Endothelial cell (in vitro differentiated cells): Measurements from ENCODE around the gene NIT1. TPM values are rescaled to one million over a fixed set of nuclear protein-coding genes. Genes with fewer than 3 reads are reported as not detected.

Experiments used
- DNase-seq: peaks from one replicate; pipeline ENCODE4 v3.0.0; 2021; ENCODE audit warnings: low spot score
- H3K27ac Mint-ChIP-seq: one replicate; pipeline ENCODE4 v1.8.0; 2021; ENCODE audit warnings: mixed read lengths, inconsistent platforms; ENCODE audit not compliant: unreplicated experiment
- H3K27me3 Mint-ChIP-seq: one replicate; pipeline ENCODE4 v1.8.0; 2021; ENCODE audit warnings: mild to moderate bottlenecking, moderate library complexity, mixed read lengths, inconsistent platforms; ENCODE audit not compliant: unreplicated experiment
- H3K36me3 Mint-ChIP-seq: one replicate; pipeline ENCODE4 v1.8.0; 2021; ENCODE audit warnings: mild to moderate bottlenecking, low read depth, mixed read lengths, inconsistent platforms; ENCODE audit not compliant: unreplicated experiment
- H3K4me1 Mint-ChIP-seq: one replicate; pipeline ENCODE4 v1.8.0; 2021; ENCODE audit warnings: mild to moderate bottlenecking, mixed read lengths, inconsistent platforms; ENCODE audit not compliant: unreplicated experiment
- H3K4me3 Mint-ChIP-seq: one replicate; pipeline ENCODE4 v1.8.0; 2021; ENCODE audit warnings: mild to moderate bottlenecking, mixed read lengths, inconsistent platforms; ENCODE audit not compliant: unreplicated experiment
- H3K9me3 Mint-ChIP-seq: one replicate; pipeline ENCODE4 v1.8.0; 2021; ENCODE audit warnings: mixed read lengths, inconsistent platforms; ENCODE audit not compliant: unreplicated experiment
- CTCF ChIP-seq: fragments of 200-600 bp; sonication (generic); IDR thresholded peaks from one replicate; pipeline ENCODE4 v1.5.0; 2021; ENCODE audit warnings: antibody characterized with exemption; ENCODE audit not compliant: unreplicated experiment
- total RNA-seq: library from RNA; stranded (reverse); fragmentation: NEBNext Ultra II Directional; extraction: Animal tissue kit (Norgen Biotek cat#: 25700); gene quantifications from one replicate; pipeline ENCODE4 v1.2.1, GENCODE V29; 2021; ENCODE audit not compliant: unreplicated experiment

The NIT1 gene
- total RNA-seq, 1 donor from 2014 or later, result 20.5 TPM

- Mint-ChIP-seq H3K27me3 (peaks cover 2% of the 10 kb centered on the region), H3K4me1 (peaks cover 48% of the 10 kb centered on the region), H3K4me3 (peak overlapping the region; percentile 64), H3K9me3 (no peaks in the 10 kb centered on the region), H3K36me3 (peaks cover 3% of the 10 kb centered on the region), H3K27ac (peak overlapping the region; percentile 95)
- no peak for DNase-seq
- no peak for TF ChIP-seq CTCF
Measured at GRCh38 chr1:161138431-161138830, 20.5 kb downstream of the NIT1 start.

GRCh38 chr1:161139766-161140165 is 21.9 kb downstream of the NIT1 start:
- peak; percentile 58 for DNase-seq
- H3K9me3 Mint-ChIP-seq, result no peaks in the 10 kb centered on the region
- peak; percentile 64 for TF ChIP-seq CTCF
- H3K4me3 Mint-ChIP-seq, result no peak overlapping the region
- peak overlapping the region; percentile 55 for H3K27ac Mint-ChIP-seq
- peaks cover 3% of the 10 kb centered on the region for H3K36me3 Mint-ChIP-seq
- H3K4me1 Mint-ChIP-seq, result peaks cover 45% of the 10 kb centered on the region
- peaks cover 2% of the 10 kb centered on the region for H3K27me3 Mint-ChIP-seq

- H3K27ac Mint-ChIP-seq, result no peak overlapping the region
- DNase-seq, result no peak
- no peak for TF ChIP-seq CTCF
- no peaks in the 10 kb centered on the region for H3K9me3 Mint-ChIP-seq
- no peak overlapping the region for H3K4me3 Mint-ChIP-seq
- peaks cover 2% of the 10 kb centered on the region for H3K27me3 Mint-ChIP-seq
- peaks cover 36% of the 10 kb centered on the region for H3K4me1 Mint-ChIP-seq
- H3K36me3 Mint-ChIP-seq, result peaks cover 1% of the 10 kb centered on the region
Measured at GRCh38 chr1:161140755-161141400, 23.0 kb downstream of the NIT1 start.

GRCh38 chr1:161145832-161146231 is 27.9 kb downstream of the NIT1 start:
- DNase-seq, result no peak
- no peaks in the 10 kb centered on the region for H3K27me3 Mint-ChIP-seq
- H3K4me1 Mint-ChIP-seq, result peaks cover 2% of the 10 kb centered on the region
- no peaks in the 10 kb centered on the region for H3K9me3 Mint-ChIP-seq
- no peaks in the 10 kb centered on the region for H3K36me3 Mint-ChIP-seq
- H3K4me3 Mint-ChIP-seq, result no peak overlapping the region
- TF ChIP-seq CTCF, result no peak
- no peak overlapping the region for H3K27ac Mint-ChIP-seq

- Mint-ChIP-seq H3K4me3 (peak overlapping the region; percentile 99), H3K36me3 (peaks cover 20% of the 10 kb centered on the region), H3K9me3 (no peaks in the 10 kb centered on the region), H3K4me1 (peaks cover 22% of the 10 kb centered on the region), H3K27ac (peak overlapping the region; percentile 100), H3K27me3 (peaks cover 11% of the 10 kb centered on the region)
- no peak for TF ChIP-seq CTCF
- DNase-seq, result no peak
Measured at GRCh38 chr1:161153176-161153575, 35.3 kb downstream of the NIT1 start.
